HCT116 (cell line): Measurements from ENCODE around the gene PBX1. TPM values are rescaled to one million over a fixed set of nuclear protein-coding genes. Genes with fewer than 3 reads are reported as not detected.

ENCODE experiments used
- ATAC-seq: fragments of 200-7000 bp; cut with Tn5 transposase; 2 replicates; pipeline ENCODE4 v1.9.1; 2020; ENCODE audit warnings: mild to moderate bottlenecking, moderate library complexity
- BruUV-seq: library from RNA; stranded (reverse); fragments of 400-500 nt; replicated peaks from 2 replicates; lab custom pipeline; 2021; lab: Mats Ljungman, UMichigan
- CTCF ChIA-PET: fragments of 300-600 bp; sonication (Branson Sonifier 250); formaldehyde crosslinking; loops from one replicate; lab custom pipeline; 2021; ENCODE audit warnings: antibody characterized with exemption; lab: Charles Lee
- POLR2A ChIA-PET: fragments of 300-600, 350-600 bp; sonication (Branson Sonifier 250); formaldehyde crosslinking; loops from one replicate; lab custom pipeline; 2021; ENCODE audit warnings: antibody characterized with exemption; lab: Charles Lee
- RAD21 ChIA-PET, 2 experiments: fragments of 300-600 bp; sonication (Branson Sonifier 250); formaldehyde crosslinking; loops; one replicate each; lab custom pipeline; 2023; ENCODE audit warnings: low total read pairs in 2 of 2; ENCODE audit not compliant: uncharacterized antibody in 2 of 2, unreplicated experiment in 2 of 2, low non-redundant PET in 1 of 2; lab: Charles Lee
- DNase-seq: peaks from one replicate; pipeline ENCODE4 v3.0.0-alpha.2; 2010; ENCODE audit warnings: low read depth, low spot score
- H2AFZ ChIP-seq: fragments of 200-600 bp; shearing (Covaris generic), sonication (generic); 2 replicates; pipeline ENCODE4 v1.6.1; 2017; ENCODE audit warnings: low read depth, mixed run types, mixed read lengths, antibody characterized with exemption, low read length; ENCODE audit not compliant: poor library complexity, severe bottlenecking
- H3K27ac ChIP-seq: 2 replicates; pipeline ENCODE4 v1.5.1; 2012; ENCODE audit warnings: low read depth, low read length
- H3K27me3 ChIP-seq: fragments of 200-600 bp; sonication (generic); 2 replicates; pipeline ENCODE4 v1.6.1; 2016; ENCODE audit warnings: mixed run types, low read length, mixed read lengths; ENCODE audit not compliant: insufficient read depth
- H3K36me3 ChIP-seq, 2 experiments: fragments of 200-500 bp in 1 of 2; fragments of 200-600 bp in 1 of 2; sonication (Bioruptor generic) in 1 of 2; sonication (generic) in 1 of 2; 2 replicates each; pipeline versions ENCODE4 v1.5.1 to v1.6.1; 2014 to 2016; ENCODE audit warnings: low read length in 2 of 2, inconsistent platforms in 1 of 2, mixed read lengths in 1 of 2, mixed run types in 1 of 2; ENCODE audit not compliant: insufficient read depth in 2 of 2, control insufficient read depth in 1 of 2
- H3K4me1 ChIP-seq, 2 experiments: fragments of 200-600 bp in 1 of 2; sonication (generic) in 1 of 2; 2 replicates each; pipeline versions ENCODE4 v1.5.1 to v1.6.1; 2012 to 2017; ENCODE audit warnings: low read length in 2 of 2, inconsistent platforms in 1 of 2, mild to moderate bottlenecking in 1 of 2, mixed read lengths in 1 of 2, mixed run types in 1 of 2, moderate library complexity in 1 of 2; ENCODE audit not compliant: insufficient read depth in 2 of 2, control insufficient read depth in 1 of 2
- H3K4me2 ChIP-seq: fragments of 200-600 bp; sonication (generic); 2 replicates; pipeline ENCODE4 v1.6.1; 2017; ENCODE audit warnings: mixed run types, low read length, mixed read lengths
- H3K4me3 ChIP-seq, 2 experiments: fragments of 200-600 bp in 1 of 2; sonication (generic) in 1 of 2; replicated peaks in 1 of 2; 2 replicates each; pipeline ENCODE4 v1.5.1; 2011 to 2016; ENCODE audit warnings: low read length in 2 of 2, control low read depth in 1 of 2, low read depth in 1 of 2, mild to moderate bottlenecking in 1 of 2, mixed read lengths in 1 of 2, mixed run types in 1 of 2
- H3K79me2 ChIP-seq: fragments of 200-600 bp; sonication (generic); 2 replicates; pipeline ENCODE4 v1.6.1; 2017; ENCODE audit warnings: mild to moderate bottlenecking, mixed run types, low read length, moderate library complexity, mixed read lengths; ENCODE audit not compliant: insufficient read depth
- H3K9ac ChIP-seq: fragments of 200-600 bp; sonication (generic); 2 replicates; pipeline ENCODE4 v1.6.1; 2016; ENCODE audit warnings: low read length, mixed read lengths
- H3K9me2 ChIP-seq: fragments of 200-600 bp; sonication (generic), shearing (Covaris generic); 2 replicates; pipeline ENCODE4 v1.6.1; 2017; ENCODE audit warnings: mixed run types, mild to moderate bottlenecking, moderate library complexity; ENCODE audit not compliant: insufficient read depth
- H3K9me3 ChIP-seq, 2 experiments: fragments of 200-500 bp in 1 of 2; fragments of 200-600 bp in 1 of 2; sonication (Bioruptor generic) in 1 of 2; sonication (generic) in 1 of 2; 2 replicates each; pipeline ENCODE4 v1.6.1; 2014 to 2017; ENCODE audit warnings: low read length in 2 of 2, mixed read lengths in 2 of 2, inconsistent platforms in 1 of 2, low read depth in 1 of 2, mild to moderate bottlenecking in 1 of 2, mixed run types in 1 of 2, moderate library complexity in 1 of 2; ENCODE audit not compliant: control insufficient read depth in 1 of 2, insufficient read depth in 1 of 2
- H4K20me1 ChIP-seq: fragments of 200-600 bp; sonication (generic), shearing (Covaris generic); 2 replicates; pipeline ENCODE4 v1.6.1; 2017; ENCODE audit warnings: mixed run types, mild to moderate bottlenecking, moderate library complexity; ENCODE audit not compliant: insufficient read depth
- CBX3 ChIP-seq: IDR thresholded peaks from 2 replicates; pipeline ENCODE4 v1.6.1; 2012; ENCODE audit warnings: low read depth
- CEBPB ChIP-seq: IDR thresholded peaks from 2 replicates; pipeline ENCODE4 v1.6.1; 2012; ENCODE audit warnings: low read depth
- CTCF ChIP-seq, 3 experiments: fragments of 200-600 bp in 1 of 3; sonication (generic) in 1 of 3; IDR thresholded peaks in 2 of 3; conservative IDR thresholded peaks in 1 of 3; 2 replicates each; pipeline ENCODE4 v1.5.1; 2012 to 2017; ENCODE audit warnings: low read depth in 2 of 3, low read length in 2 of 3, antibody characterized with exemption in 1 of 3, borderline replicate concordance in 1 of 3, control low read depth in 1 of 3, mild to moderate bottlenecking in 1 of 3, mixed read lengths in 1 of 3, mixed run types in 1 of 3, moderate library complexity in 1 of 3; ENCODE audit not compliant: insufficient read depth in 1 of 3
- EGR1 ChIP-seq: IDR thresholded peaks from 2 replicates; pipeline ENCODE4 v1.6.1; 2012; ENCODE audit warnings: low read depth
- ELF1 ChIP-seq: IDR thresholded peaks from 2 replicates; pipeline ENCODE4 v1.6.1; 2012; ENCODE audit warnings: low read depth, borderline replicate concordance
- EZH2 ChIP-seq: fragments of 200-600 bp; sonication (generic); IDR thresholded peaks from 2 replicates; pipeline ENCODE4 v1.6.1; 2017; ENCODE audit warnings: antibody characterized with exemption, mixed run types
- EZH2phosphoT487 ChIP-seq: fragments of 200-600 bp; IDR thresholded peaks from 2 replicates; pipeline ENCODE4 v1.6.1; 2018; ENCODE audit warnings: antibody characterized with exemption, borderline replicate concordance
- FOSL1 ChIP-seq: IDR thresholded peaks from 2 replicates; pipeline ENCODE4 v1.6.1; 2012; ENCODE audit warnings: low read depth
- JUND ChIP-seq: IDR thresholded peaks from 2 replicates; pipeline ENCODE4 v1.6.1; 2012
- MAX ChIP-seq: IDR thresholded peaks from 2 replicates; pipeline ENCODE4 v1.6.1; 2012
- POLR2A ChIP-seq: IDR thresholded peaks from 2 replicates; pipeline ENCODE4 v1.7.0; 2011; ENCODE audit warnings: borderline replicate concordance; ENCODE audit not compliant: insufficient read depth, insufficient read length; ENCODE audit errors: extremely low read depth
- POLR2AphosphoS5 ChIP-seq: IDR thresholded peaks from 2 replicates; pipeline ENCODE4 v1.6.1; 2011; ENCODE audit warnings: mild to moderate bottlenecking, low read depth, low read length, moderate library complexity
- REST ChIP-seq: IDR thresholded peaks from 2 replicates; pipeline ENCODE4 v1.6.1; 2012; ENCODE audit warnings: low read depth
- SIN3A ChIP-seq: IDR thresholded peaks from 2 replicates; pipeline ENCODE4 v1.6.1; 2012; ENCODE audit warnings: low read depth
- SP1 ChIP-seq: IDR thresholded peaks from 2 replicates; pipeline ENCODE4 v1.6.1; 2012; ENCODE audit warnings: low read depth
- SRF ChIP-seq: IDR thresholded peaks from 2 replicates; pipeline ENCODE4 v1.6.1; 2012; ENCODE audit warnings: low read depth
- TCF7L2 ChIP-seq: IDR thresholded peaks from 2 replicates; pipeline ENCODE4 v1.7.0; 2011; ENCODE audit warnings: borderline replicate concordance, inconsistent platforms; ENCODE audit not compliant: insufficient read depth, insufficient read length; ENCODE audit errors: extremely low read depth
- YY1 ChIP-seq: IDR thresholded peaks from 2 replicates; pipeline ENCODE4 v1.6.1; 2011; ENCODE audit warnings: low read length, low read depth, moderate library complexity, mild to moderate bottlenecking; ENCODE audit not compliant: insufficient replicate concordance; ENCODE audit errors: extremely low read depth
- ZFX ChIP-seq: fragments of 450-650 bp; IDR thresholded peaks from 2 replicates; pipeline ENCODE4 v1.6.1; 2017
- ZNF274 ChIP-seq: fragments of 200-500 bp; sonication (Bioruptor generic); IDR thresholded peaks from 2 replicates; pipeline ENCODE4 v1.6.1; 2014; ENCODE audit warnings: mild to moderate bottlenecking, low read depth, low read length, inconsistent platforms
- intact Hi-C: fragments of 100-400 bp; cut with micrococcal nuclease; formaldehyde crosslinking; loops from 2 replicates; pipeline ENCODE4 v1.10.0; 2022
- total RNA-seq: library from RNA; stranded (reverse); gene quantifications from one replicate; pipeline ENCODE4 v1.2.1, GENCODE V29; 2021; ENCODE audit not compliant: unreplicated experiment

PBX1 gene
- total RNA-seq, 1 experiment from 2014 or later = 29.6 TPM

- ATAC-seq (no peak), DNase-seq (no peak)
- ChIA-PET RAD21 (no interaction called here), POLR2A (no interaction called here), CTCF (no interaction called here)
- H3K36me3 ChIP-seq = no peaks in the 10 kb centered on the region
- TF ChIP-seq SP1 (no peak), POLR2A (no peak), CEBPB (no peak), YY1 (no peak), TCF7L2 (no peak), ELF1 (no peak), SRF (no peak), REST (no peak), ZNF274 (no peak), POLR2AphosphoS5 (no peak), EZH2phosphoT487 (no peak), ZFX (no peak), SIN3A (no peak), MAX (no peak), FOSL1 (no peak), EGR1 (no peak), CBX3 (no peak), JUND (no peak), EZH2 (no peak), CTCF (IDR thresholded peaks at IDR 0.05 in 2 of 3, conservative IDR thresholded peaks at IDR 0.05 in 1 of 3; ENCODE audit: borderline replicate concordance in 1 of 3, insufficient read depth in 1 of 3, low read depth in 2 of 3, low read length in 2 of 3) (no peak)
- BruUV-seq = no TSS peak
- no peak overlapping the region for H3K4me3 ChIP-seq
- no peaks in the 10 kb centered on the region for H3K9me2 ChIP-seq
- no peak overlapping the region for H3K4me2 ChIP-seq
- no peaks in the 10 kb centered on the region for H3K9me3 ChIP-seq
- H3K9ac ChIP-seq = no peak overlapping the region
- H4K20me1 ChIP-seq = no peaks in the 10 kb centered on the region
- H3K4me1 ChIP-seq = peaks cover 30 to 37% of the 10 kb centered on the region in 2 experiments
- intact Hi-C loops = no loop called here
- H3K27ac ChIP-seq = no peak overlapping the region
- H3K27me3 ChIP-seq = no peaks in the 10 kb centered on the region
- H3K79me2 ChIP-seq = no peaks in the 10 kb centered on the region
- H2AFZ ChIP-seq = no peak overlapping the region
Measured at GRCh38 chr1:164658864-164659263, 99.9 kb downstream of the PBX1 start.
